ENCODE measurements around the gene CASP9.
"Not testable (repeated sequence)": the region's sequence is repeated elsewhere in the genome, so short reads cannot be mapped to it uniquely, and the experiment has no call there.

CASP9 gene

GRCh38 chr1:15475752-15476314 is 48.2 kb downstream of the CASP9 start, which contains the start of gene CELA2B:
CELA2B (plus strand) TSS chr1:15476104; CDS start chr1:15476126, 22 bp downstream.
- TF ChIP-seq CTCF (IDR thresholded peaks at IDR 0.05) = no peak
- DNase-seq (ENCODE audit: low spot score) = no peak
- Histone ChIP-seq H3K4me3 (no peak within 1 kb of the TSS), H3K27ac (no peak within 1 kb of the TSS)

- no peak for DNase-seq (ENCODE audit: low spot score)
- TF ChIP-seq CTCF (IDR thresholded peaks at IDR 0.05) = no peak
- Histone ChIP-seq H3K27ac (no peak overlapping the region), H3K4me3 (no peak overlapping the region)
Observed at GRCh38 chr1:15472587-15472986, 51.4 kb downstream of the CASP9 start.

GRCh38 chr1:15471723-15472122 is 52.3 kb downstream of the CASP9 start:
- H3K4me3 ChIP-seq; H3K27ac ChIP-seq; DNase-seq (ENCODE audit: low spot score): not testable (repeated sequence)

- not testable (repeated sequence) for H3K27ac ChIP-seq; H3K4me3 ChIP-seq; DNase-seq (ENCODE audit: low spot score)
Observed at GRCh38 chr1:15471067-15471466, 52.9 kb downstream of the CASP9 start.

- not testable (repeated sequence) for DNase-seq (ENCODE audit: low spot score); H3K4me3 ChIP-seq; H3K27ac ChIP-seq
Observed at GRCh38 chr1:15469821-15470448, 54.1 kb downstream of the CASP9 start.

GRCh38 chr1:15469361-15469760 is 54.7 kb downstream of the CASP9 start:
- no peak for TF ChIP-seq CTCF (IDR thresholded peaks at IDR 0.05)
- no peak for DNase-seq (ENCODE audit: low spot score)
- Histone ChIP-seq H3K27ac (no peak overlapping the region), H3K4me3 (no peak overlapping the region)

GRCh38 chr1:15468145-15468544 is 55.9 kb downstream of the CASP9 start:
- Histone ChIP-seq H3K4me3 (no peak overlapping the region), H3K27ac (no peak overlapping the region)
- no peak for TF ChIP-seq CTCF (IDR thresholded peaks at IDR 0.05)
- no peak for DNase-seq (ENCODE audit: low spot score)

- not testable (repeated sequence) for DNase-seq (ENCODE audit: low spot score); H3K27ac ChIP-seq; H3K4me3 ChIP-seq
Observed at GRCh38 chr1:15466955-15467625, 56.9 kb downstream of the CASP9 start.

- no peak overlapping the region for H3K4me3 ChIP-seq
- no peak overlapping the region for H3K27ac ChIP-seq
- DNase-seq (ENCODE audit: low spot score) = no peak
- no peak for TF ChIP-seq CTCF (IDR thresholded peaks at IDR 0.05)
Observed at GRCh38 chr1:15465674-15466073, 58.3 kb downstream of the CASP9 start.

- H3K4me3 ChIP-seq; DNase-seq (ENCODE audit: low spot score); H3K27ac ChIP-seq: not testable (repeated sequence)
Observed at GRCh38 chr1:15463926-15464322, 60.1 kb downstream of the CASP9 start.

GRCh38 chr1:15463064-15463800 is 60.8 kb downstream of the CASP9 start:
- not testable (repeated sequence) for H3K27ac ChIP-seq; DNase-seq (ENCODE audit: low spot score); H3K4me3 ChIP-seq
